Upper lobe of right lung (tissue), 1 donor: ENCODE measurements around the gene HOXA10. TPM values are rescaled to one million over a fixed set of nuclear protein-coding genes. Genes with fewer than 3 reads are reported as not detected.

ENCODE experiments used
- ATAC-seq: fragments of 200-7000 bp; cut with Tn5 transposase; one replicate; pipeline ENCODE4 v1.9.1; 2020; ENCODE audit warnings: mild to moderate bottlenecking, moderate library complexity
- DNase-seq: peaks from one replicate; pipeline ENCODE4 v3.0.0-alpha.2; 2020
- H3K27ac ChIP-seq: fragments of 200-600 bp; one replicate; pipeline ENCODE4 v1.8.0; 2022
- H3K27me3 ChIP-seq: fragments of 200-600 bp; one replicate; pipeline ENCODE4 v1.8.0; 2022; ENCODE audit warnings: mild to moderate bottlenecking
- H3K36me3 ChIP-seq: fragments of 200-600 bp; one replicate; pipeline ENCODE4 v1.8.0; 2022
- H3K4me1 ChIP-seq: fragments of 200-600 bp; one replicate; pipeline ENCODE4 v1.8.0; 2022
- H3K4me3 ChIP-seq: fragments of 200-600 bp; one replicate; pipeline ENCODE4 v1.8.0; 2022; ENCODE audit warnings: mild to moderate bottlenecking
- H3K9me3 ChIP-seq: fragments of 200-600 bp; one replicate; pipeline ENCODE4 v1.8.0; 2022
- intact Hi-C: fragments of 100-400 bp; cut with DNase I; formaldehyde crosslinking; loops from one replicate; pipeline ENCODE4 v1.11.0; 2022
- total RNA-seq: library from RNA; stranded (reverse); fragmentation: NEBNext Ultra II Directional; extraction: Animal tissue kit (Norgen Biotek cat#: 25700); gene quantifications from one replicate; pipeline ENCODE4 v1.2.1, GENCODE V29; 2021
- TF ChIP-seq, protein P1 (sequence below): fragments of 200-600 bp; IDR thresholded peaks from one replicate; pipeline ENCODE4 v1.8.0; 2022; ENCODE audit warnings: antibody characterized with exemption
- donor health status: DM: no; HTN: yes; CAD: no; lungs with severe emphysema.

Gene HOXA10
- total RNA-seq, 1 donor from 2014 or later = 0.38 TPM

- peaks cover 90% of the 10 kb centered on the region for H3K27me3 ChIP-seq
- intact Hi-C loops = no loop called here
- ATAC-seq (peak; percentile 3), DNase-seq (peak; percentile 69)
- H3K4me1 ChIP-seq = peaks cover 32% of the 10 kb centered on the region
- H3K27ac ChIP-seq = peak within 1 kb of the TSS; percentile 88
- no peaks in the 10 kb centered on the region for H3K36me3 ChIP-seq
- H3K9me3 ChIP-seq = no peaks in the 10 kb centered on the region
- peak within 1 kb of the TSS; percentile 70 for H3K4me3 ChIP-seq
- TF ChIP-seq, protein P1, sequence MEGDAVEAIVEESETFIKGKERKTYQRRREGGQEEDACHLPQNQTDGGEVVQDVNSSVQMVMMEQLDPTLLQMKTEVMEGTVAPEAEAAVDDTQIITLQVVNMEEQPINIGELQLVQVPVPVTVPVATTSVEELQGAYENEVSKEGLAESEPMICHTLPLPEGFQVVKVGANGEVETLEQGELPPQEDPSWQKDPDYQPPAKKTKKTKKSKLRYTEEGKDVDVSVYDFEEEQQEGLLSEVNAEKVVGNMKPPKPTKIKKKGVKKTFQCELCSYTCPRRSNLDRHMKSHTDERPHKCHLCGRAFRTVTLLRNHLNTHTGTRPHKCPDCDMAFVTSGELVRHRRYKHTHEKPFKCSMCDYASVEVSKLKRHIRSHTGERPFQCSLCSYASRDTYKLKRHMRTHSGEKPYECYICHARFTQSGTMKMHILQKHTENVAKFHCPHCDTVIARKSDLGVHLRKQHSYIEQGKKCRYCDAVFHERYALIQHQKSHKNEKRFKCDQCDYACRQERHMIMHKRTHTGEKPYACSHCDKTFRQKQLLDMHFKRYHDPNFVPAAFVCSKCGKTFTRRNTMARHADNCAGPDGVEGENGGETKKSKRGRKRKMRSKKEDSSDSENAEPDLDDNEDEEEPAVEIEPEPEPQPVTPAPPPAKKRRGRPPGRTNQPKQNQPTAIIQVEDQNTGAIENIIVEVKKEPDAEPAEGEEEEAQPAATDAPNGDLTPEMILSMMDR = no peak
Measured at GRCh38 chr7:27151931-27152815, 21.9 kb downstream of the HOXA10 start, which contains the start of gene HOXA3. TSS of gene HOXA3 (minus strand) at chr7:27152583. CDS start at chr7:27110640, 41,943 bp downstream.

- peak overlapping the region; percentile 88 for H3K27ac ChIP-seq
- H3K9me3 ChIP-seq = no peaks in the 10 kb centered on the region
- ATAC-seq (no peak), DNase-seq (peak; percentile 64)
- H3K4me3 ChIP-seq = peak overlapping the region; percentile 70
- no peaks in the 10 kb centered on the region for H3K36me3 ChIP-seq
- intact Hi-C loops = no loop called here
- peaks cover 32% of the 10 kb centered on the region for H3K4me1 ChIP-seq
- TF ChIP-seq, protein P1 = no peak
- peaks cover 90% of the 10 kb centered on the region for H3K27me3 ChIP-seq
Measured at GRCh38 chr7:27151341-27151930, 22.7 kb downstream of the HOXA10 start.

DNA sequence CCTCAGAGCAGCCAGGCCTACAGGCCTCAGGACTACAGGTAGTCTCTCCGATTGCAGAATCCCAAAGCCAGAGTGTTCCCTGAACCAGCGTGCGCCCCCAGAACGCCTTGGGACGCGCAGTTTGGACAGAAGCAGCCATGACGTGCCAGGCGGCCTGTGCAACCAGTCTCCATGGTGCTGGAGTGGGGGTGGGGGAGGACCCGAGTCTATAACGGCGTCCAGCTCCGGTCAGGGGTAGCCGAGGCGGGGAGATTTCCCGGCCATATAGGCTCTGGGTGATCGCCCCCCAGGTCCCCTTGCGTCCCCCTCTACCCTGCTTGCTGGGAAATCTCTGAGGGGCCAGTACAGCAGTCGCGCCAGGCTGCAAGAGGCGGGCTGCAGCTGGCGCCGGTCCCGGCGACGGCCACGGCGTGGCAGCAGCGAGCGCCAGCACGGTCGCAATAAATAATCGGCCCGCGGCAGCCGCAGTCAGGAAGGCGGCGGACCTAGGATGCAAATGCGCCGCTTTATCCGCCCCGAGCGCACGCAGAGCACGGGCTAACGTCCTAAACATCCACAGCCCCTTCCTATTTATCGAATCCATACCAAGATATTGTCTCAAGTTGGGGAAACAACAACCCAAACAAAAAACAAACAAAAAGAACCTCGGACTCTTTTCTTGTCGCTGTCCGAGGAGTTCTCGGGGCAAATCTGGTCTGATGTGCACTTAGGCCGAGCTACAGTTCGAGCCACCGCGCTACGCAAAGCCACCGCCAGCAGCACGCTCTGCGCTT lies 23.4 kb downstream of the HOXA10 start:
- Histone ChIP-seq H3K27ac (peak overlapping the region; percentile 88), H3K27me3 (peaks cover 91% of the 10 kb centered on the region), H3K9me3 (no peaks in the 10 kb centered on the region), H3K4me3 (peak overlapping the region; percentile 70), H3K4me1 (peaks cover 29% of the 10 kb centered on the region), H3K36me3 (no peaks in the 10 kb centered on the region)
- intact Hi-C loops = no loop called here
- ATAC-seq (peak; percentile 84), DNase-seq (peak; percentile 86)
- TF ChIP-seq, protein P1 = peak; percentile 88

GRCh38 chr7:27149842-27150567 lies 24.1 kb downstream of the HOXA10 start:
- peak overlapping the region; percentile 88 for H3K27ac ChIP-seq
- peak overlapping the region; percentile 70 for H3K4me3 ChIP-seq
- TF ChIP-seq, protein P1 = no peak
- H3K9me3 ChIP-seq = no peaks in the 10 kb centered on the region
- no peak for ATAC-seq
- H3K36me3 ChIP-seq = no peaks in the 10 kb centered on the region
- intact Hi-C loops = no loop called here
- H3K4me1 ChIP-seq = peaks cover 22% of the 10 kb centered on the region
- peak; percentile 58 for DNase-seq
- H3K27me3 ChIP-seq = peaks cover 88% of the 10 kb centered on the region
